ENCODE results near the gene DNAH2. TPM values are rescaled to one million over a fixed set of nuclear protein-coding genes. Genes with fewer than 3 reads are reported as not detected.

The DNAH2 gene
- total RNA-seq, 1 donor from 2014 or later, result 0.72 TPM

GRCh38 chr17:7711051-7711755 is 6.3 kb upstream of the DNAH2 start:
- peak overlapping the region; percentile 78 for H3K4me3 Mint-ChIP-seq (ENCODE audit: unreplicated experiment)
- DNase-seq (ENCODE audit: low spot score), result no peak

GRCh38 chr17:7712111-7712771 is 5.3 kb upstream of the DNAH2 start:
- Mint-ChIP-seq H3K36me3 (ENCODE audit: low read depth, unreplicated experiment) (peaks cover 11% of the 10 kb centered on the region), H3K27ac (ENCODE audit: unreplicated experiment) (no peak overlapping the region), H3K27me3 (ENCODE audit: unreplicated experiment) (peaks cover 11% of the 10 kb centered on the region), H3K9me3 (ENCODE audit: unreplicated experiment) (no peaks in the 10 kb centered on the region), H3K4me3 (ENCODE audit: unreplicated experiment) (no peak overlapping the region), H3K4me1 (ENCODE audit: unreplicated experiment) (peaks cover 43% of the 10 kb centered on the region)
- no peak for DNase-seq (ENCODE audit: low spot score)
- TF ChIP-seq CTCF (IDR thresholded peaks at IDR 0.05; ENCODE audit: unreplicated experiment), result no peak

More at GRCh38 chr17:7711051-7711755, 6.3 kb upstream of the DNAH2 start:
- H3K27me3 Mint-ChIP-seq (ENCODE audit: unreplicated experiment), result peaks cover 14% of the 10 kb centered on the region
- H3K4me1 Mint-ChIP-seq (ENCODE audit: unreplicated experiment), result peaks cover 48% of the 10 kb centered on the region
- no peak for TF ChIP-seq CTCF (IDR thresholded peaks at IDR 0.05; ENCODE audit: unreplicated experiment)
- no peaks in the 10 kb centered on the region for H3K9me3 Mint-ChIP-seq (ENCODE audit: unreplicated experiment)
- peaks cover 11% of the 10 kb centered on the region for H3K36me3 Mint-ChIP-seq (ENCODE audit: low read depth, unreplicated experiment)
- peak overlapping the region; percentile 96 for H3K27ac Mint-ChIP-seq (ENCODE audit: unreplicated experiment)

GRCh38 chr17:7713782-7714181 is 3.8 kb upstream of the DNAH2 start:
- peaks cover 43% of the 10 kb centered on the region for H3K4me1 Mint-ChIP-seq (ENCODE audit: unreplicated experiment)

GRCh38 chr17:7714721-7715594 is 2.6 kb upstream of the DNAH2 start:
- H3K9me3 Mint-ChIP-seq (ENCODE audit: unreplicated experiment), result no peaks in the 10 kb centered on the region
- H3K4me1 Mint-ChIP-seq (ENCODE audit: unreplicated experiment), result peaks cover 41% of the 10 kb centered on the region
- TF ChIP-seq CTCF (IDR thresholded peaks at IDR 0.05; ENCODE audit: unreplicated experiment), result no peak
- peaks cover 11% of the 10 kb centered on the region for H3K27me3 Mint-ChIP-seq (ENCODE audit: unreplicated experiment)
- H3K36me3 Mint-ChIP-seq (ENCODE audit: low read depth, unreplicated experiment), result peaks cover 11% of the 10 kb centered on the region
- peak overlapping the region; percentile 25 for H3K4me3 Mint-ChIP-seq (ENCODE audit: unreplicated experiment)
- DNase-seq (ENCODE audit: low spot score), result no peak
- H3K27ac Mint-ChIP-seq (ENCODE audit: unreplicated experiment), result no peak overlapping the region

More at GRCh38 chr17:7713782-7714181, 3.8 kb upstream of the DNAH2 start:
- peaks cover 14% of the 10 kb centered on the region for H3K27me3 Mint-ChIP-seq (ENCODE audit: unreplicated experiment)
- H3K4me3 Mint-ChIP-seq (ENCODE audit: unreplicated experiment), result no peak overlapping the region
- peak overlapping the region; percentile 25 for H3K27ac Mint-ChIP-seq (ENCODE audit: unreplicated experiment)
- H3K9me3 Mint-ChIP-seq (ENCODE audit: unreplicated experiment), result no peaks in the 10 kb centered on the region
- no peak for DNase-seq (ENCODE audit: low spot score)
- no peak for TF ChIP-seq CTCF (IDR thresholded peaks at IDR 0.05; ENCODE audit: unreplicated experiment)
- H3K36me3 Mint-ChIP-seq (ENCODE audit: low read depth, unreplicated experiment), result peaks cover 11% of the 10 kb centered on the region

All from endothelial cell (in vitro differentiated cells).